GM12873 (cell line): Measurements from ENCODE around the gene TDRD5.

Experiments used
- CTCF ChIP-seq: IDR thresholded peaks from 2 replicates; pipeline ENCODE4 v1.5.1; 2012; ENCODE audit warnings: low read depth, mild to moderate bottlenecking, moderate library complexity, low read length, control low read depth; ENCODE audit not compliant: insufficient read depth; ENCODE audit errors: missing control alignments

The TDRD5 gene

GRCh38 chr1:179591592-179592580 lies at the start of gene TDRD5:
TSS of gene TDRD5 (plus strand) at chr1:179591832. CDS start at chr1:179592616, 784 bp downstream.
- no peak for TF ChIP-seq CTCF

DNA sequence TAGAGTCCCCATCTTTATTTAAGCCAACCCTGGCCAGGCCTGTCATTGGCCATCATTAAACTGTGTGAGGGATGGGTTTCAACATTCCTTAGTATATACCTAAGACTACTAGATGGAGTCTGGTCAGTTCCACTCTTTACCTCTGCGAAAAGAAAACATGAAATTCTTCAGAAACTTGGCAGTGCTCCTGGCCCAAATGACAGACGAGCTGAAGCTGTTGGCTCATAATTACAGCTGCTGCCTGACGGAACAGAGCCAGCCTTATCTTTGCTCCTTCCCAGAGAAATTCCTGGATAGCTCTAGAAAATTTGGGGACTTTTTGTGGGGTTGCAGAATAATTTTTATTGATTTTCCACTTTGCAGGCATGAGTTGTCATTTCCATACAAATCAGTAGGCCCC lies 46.3 kb upstream of the TDRD5 start:
- TF ChIP-seq CTCF = no peak

DNA sequence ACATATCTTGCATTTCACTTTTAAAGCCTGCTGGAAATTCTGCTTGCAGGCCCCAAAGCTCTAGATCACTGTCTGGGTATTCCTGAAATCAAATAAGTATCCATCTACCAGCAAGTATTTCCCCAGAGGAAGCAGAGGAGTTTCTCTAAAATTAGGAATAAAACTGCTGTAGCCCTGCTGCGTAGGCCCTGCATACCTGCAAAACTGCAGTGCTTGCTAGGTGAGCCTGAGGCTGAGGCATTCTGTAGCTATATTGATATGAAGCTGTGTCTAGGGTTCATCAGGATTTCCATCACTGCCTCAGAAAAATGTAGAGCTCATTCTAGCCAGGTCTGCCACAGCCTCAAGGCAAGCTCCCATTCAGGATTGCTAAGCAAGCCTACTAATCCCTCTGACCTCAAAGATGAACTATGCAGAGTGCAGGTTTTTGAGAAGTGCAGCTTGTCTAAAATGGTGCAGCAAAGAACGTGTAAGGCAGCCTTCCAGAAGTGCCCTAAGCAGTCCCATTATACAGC lies 44.6 kb upstream of the TDRD5 start:
- TF ChIP-seq CTCF = no peak

DNA sequence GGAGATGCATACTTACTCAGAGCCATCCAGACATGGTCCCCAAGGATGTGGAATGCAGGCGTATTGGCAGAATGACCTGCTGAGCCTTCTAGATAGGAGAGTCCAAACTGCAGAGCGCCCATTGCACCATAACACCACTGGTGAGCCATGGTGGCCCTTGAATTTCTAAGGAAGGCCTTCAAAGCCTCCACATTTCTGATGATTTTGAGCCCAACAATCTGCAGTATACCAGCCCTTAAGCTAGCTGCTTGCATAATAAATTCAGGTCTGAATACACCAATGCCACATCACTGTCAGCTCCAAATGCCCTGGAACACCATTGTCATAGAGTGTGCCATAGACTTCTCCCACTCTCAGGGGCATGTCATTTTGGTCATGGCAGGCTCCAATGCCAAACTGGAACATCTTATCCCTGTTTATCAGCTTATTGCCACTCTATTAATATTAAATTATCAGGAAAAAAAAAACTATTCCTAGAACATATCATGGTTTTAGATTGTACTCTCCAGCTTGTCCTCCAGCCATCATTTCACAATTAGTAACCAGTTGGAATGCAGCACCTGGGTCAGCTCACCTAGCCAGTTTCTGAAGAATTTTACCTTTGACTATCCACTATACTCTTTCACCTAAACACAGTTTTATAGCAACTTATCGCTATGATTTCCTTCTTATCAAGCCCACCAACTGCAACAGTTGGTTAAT lies 42.8 kb upstream of the TDRD5 start:
- TF ChIP-seq CTCF = no peak

DNA sequence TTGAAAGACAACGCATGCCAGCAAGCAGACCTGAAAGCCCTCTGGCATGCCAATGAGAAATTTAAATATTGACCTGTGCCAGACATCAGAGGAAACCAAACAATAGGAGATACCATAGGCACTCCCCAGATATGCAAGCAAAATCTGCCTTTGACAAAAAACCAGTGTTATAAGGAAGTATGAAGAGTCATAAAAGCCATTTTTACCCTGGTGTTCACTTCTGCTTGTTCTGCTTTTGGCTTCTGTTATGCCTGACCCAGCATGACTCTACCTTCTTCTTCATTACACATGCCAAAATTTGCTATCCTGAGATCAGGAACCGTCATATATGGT lies 42.3 kb upstream of the TDRD5 start:
- no peak for TF ChIP-seq CTCF

GRCh38 chr1:179550746-179551682 lies 40.6 kb upstream of the TDRD5 start:
- no peak for TF ChIP-seq CTCF
